Effector memory CD8-positive, alpha-beta T cell (primary cell): ENCODE measurements around the gene STYX.

Experiments used
- ATAC-seq: fragments of 150-1000 bp; cut with Tn5 transposase; replicated peaks from 2 replicates; pipeline ENCODE4 v1.10.0; 2021; ENCODE audit warnings: mild to moderate bottlenecking, moderate library complexity
- DNase-seq, 3 experiments: peaks; one replicate each; pipeline ENCODE4 v3.0.0; 2021
- H3K27ac Mint-ChIP-seq, 2 donors: one replicate each; pipeline ENCODE4 v1.8.0; 2022; ENCODE audit warnings: mild to moderate bottlenecking in 2 of 2, mixed read lengths in 2 of 2, moderate library complexity in 2 of 2
- H3K27me3 Mint-ChIP-seq, 2 donors: one replicate each; pipeline ENCODE4 v1.8.0; 2022; ENCODE audit warnings: mixed read lengths in 2 of 2
- H3K36me3 Mint-ChIP-seq: one replicate; pipeline ENCODE4 v1.8.0; 2022; ENCODE audit warnings: mild to moderate bottlenecking, moderate library complexity, mixed read lengths; ENCODE audit not compliant: insufficient read depth
- H3K4me1 Mint-ChIP-seq, 2 donors: one replicate each; pipeline ENCODE4 v1.8.0; 2022; ENCODE audit warnings: low read depth in 2 of 2, mixed read lengths in 2 of 2
- H3K4me3 Mint-ChIP-seq, 2 donors: one replicate each; pipeline ENCODE4 v1.8.0; 2022; ENCODE audit warnings: mild to moderate bottlenecking in 2 of 2, mixed read lengths in 2 of 2, moderate library complexity in 2 of 2
- H3K9me3 Mint-ChIP-seq, 2 donors: one replicate each; pipeline ENCODE4 v1.8.0; 2022; ENCODE audit warnings: mixed read lengths in 2 of 2

Gene STYX

DNA sequence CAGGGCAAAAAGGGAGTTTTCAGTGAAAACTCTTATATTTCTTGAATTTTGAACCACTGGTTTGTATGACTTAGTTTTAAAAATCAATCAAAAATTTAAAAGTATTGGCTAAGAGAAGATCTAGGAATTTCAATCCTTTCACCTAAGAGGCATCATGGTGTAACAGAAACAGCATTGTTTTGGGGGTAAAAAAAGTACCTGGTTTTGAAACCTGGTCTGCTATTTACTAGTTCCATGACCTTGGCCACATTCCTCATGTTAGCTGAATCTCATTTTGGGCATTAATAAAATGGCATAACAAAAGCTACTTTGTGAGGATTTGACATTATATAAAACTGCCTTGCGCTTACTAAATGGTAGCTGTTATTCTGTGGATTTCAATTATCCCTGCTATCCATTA, 78.1 kb downstream of the STYX start:
- DNase-seq: no peak
- Mint-ChIP-seq H3K27me3 (no peaks in the 10 kb centered on the region), H3K36me3 (no peaks in the 10 kb centered on the region), H3K9me3 (no peaks in the 10 kb centered on the region), H3K27ac (no peak overlapping the region), H3K4me1 (peaks cover 3 to 8% of the 10 kb centered on the region in 2 donors), H3K4me3 (no peak overlapping the region)
- ATAC-seq: no peak

DNA sequence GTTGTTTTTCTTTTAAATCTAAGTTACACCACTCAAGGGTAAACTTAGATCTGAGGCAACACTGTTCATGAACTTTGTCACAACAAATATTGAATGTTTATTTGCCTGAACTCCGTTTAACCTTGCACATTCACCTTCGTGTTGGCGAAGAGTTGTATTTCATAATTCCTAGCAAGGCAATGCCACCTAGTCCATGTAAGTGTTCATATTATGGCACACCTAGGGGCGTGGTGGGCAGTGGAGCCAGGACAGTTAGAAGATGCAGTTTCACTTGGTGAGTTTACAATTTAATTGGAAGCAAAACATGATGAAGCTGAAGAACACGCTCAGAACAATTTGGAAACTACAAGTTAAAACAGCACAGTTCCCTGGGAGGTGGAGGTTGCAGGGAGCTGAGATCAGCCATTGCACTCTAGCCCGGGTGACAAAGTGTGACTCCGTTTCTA, 91.9 kb downstream of the STYX start:
- H3K27ac Mint-ChIP-seq: no peak overlapping the region
- no peaks in the 10 kb centered on the region for H3K4me1 Mint-ChIP-seq
- no peak overlapping the region for H3K4me3 Mint-ChIP-seq
- no peak for ATAC-seq
- peaks cover 0 to 5% of the 10 kb centered on the region in 2 donors for H3K27me3 Mint-ChIP-seq
- H3K9me3 Mint-ChIP-seq: no peaks in the 10 kb centered on the region
- H3K36me3 Mint-ChIP-seq: no peaks in the 10 kb centered on the region
- no peak for DNase-seq

GRCh38 chr14:52824462-52824861, 94.5 kb downstream of the STYX start:
- no peak overlapping the region for H3K4me3 Mint-ChIP-seq
- no peaks in the 10 kb centered on the region for H3K9me3 Mint-ChIP-seq
- H3K36me3 Mint-ChIP-seq: no peaks in the 10 kb centered on the region
- no peaks in the 10 kb centered on the region for H3K4me1 Mint-ChIP-seq
- H3K27me3 Mint-ChIP-seq: peaks cover 4 to 8% of the 10 kb centered on the region in 2 donors
- ATAC-seq (no peak), DNase-seq (no peak)
- no peak overlapping the region for H3K27ac Mint-ChIP-seq
